Liver (tissue), 9 donors: ENCODE data around the gene FBLIM1. TPM values are rescaled to one million over a fixed set of nuclear protein-coding genes. Genes with fewer than 3 reads are reported as not detected.

Experiments
- DNase-seq: peaks from one replicate; pipeline ENCODE4 v3.0.0-alpha.2; 2017; ENCODE audit warnings: low spot score
- H3K27ac ChIP-seq, 2 donors: one replicate each; pipeline ENCODE4 v1.7.0; 2013; ENCODE audit warnings: inconsistent platforms in 2 of 2, low read length in 2 of 2, control low read depth in 1 of 2, low read depth in 1 of 2, mild to moderate bottlenecking in 1 of 2
- H3K27me3 ChIP-seq, 4 donors: one replicate each; pipeline versions ENCODE4 v1.6.1 to v1.7.0; 2013; ENCODE audit warnings: low read length in 3 of 4, inconsistent platforms in 1 of 4, mild to moderate bottlenecking in 1 of 4, moderate library complexity in 1 of 4; ENCODE audit not compliant: control insufficient read depth in 4 of 4, insufficient read depth in 4 of 4
- H3K36me3 ChIP-seq, 4 donors: one replicate each; pipeline versions ENCODE4 v1.6.1 to v1.7.0; 2013; ENCODE audit warnings: low read length in 3 of 4, mild to moderate bottlenecking in 3 of 4, low read depth in 1 of 4, moderate library complexity in 1 of 4; ENCODE audit not compliant: control insufficient read depth in 4 of 4, insufficient read depth in 3 of 4
- H3K4me1 ChIP-seq, 4 donors: one replicate each; pipeline versions ENCODE4 v1.6.1 to v1.7.0; 2013; ENCODE audit warnings: low read length in 3 of 4, mild to moderate bottlenecking in 3 of 4, moderate library complexity in 1 of 4; ENCODE audit not compliant: control insufficient read depth in 4 of 4, insufficient read depth in 4 of 4
- H3K4me3 ChIP-seq, 3 donors: one replicate each; pipeline versions ENCODE4 v1.6.1 to v1.7.0; 2013; ENCODE audit warnings: low read length in 3 of 3, control low read depth in 1 of 3, low read depth in 1 of 3, mild to moderate bottlenecking in 1 of 3
- H3K9ac ChIP-seq, 2 donors: one replicate each; pipeline ENCODE4 v1.7.0; 2013; ENCODE audit warnings: low read length in 2 of 2, mild to moderate bottlenecking in 2 of 2, moderate library complexity in 2 of 2, control low read depth in 1 of 2, low read depth in 1 of 2
- H3K9me3 ChIP-seq, 4 donors: one replicate each; pipeline versions ENCODE4 v1.6.1 to v1.7.0; 2013; ENCODE audit warnings: low read length in 3 of 4; ENCODE audit not compliant: control insufficient read depth in 4 of 4
- ATF3 ChIP-seq: IDR thresholded peaks from 2 replicates; pipeline ENCODE4 v1.6.1; 2016; ENCODE audit warnings: antibody characterized with exemption
- CTCF ChIP-seq: fragments of 150-350 bp; IDR thresholded peaks from 2 replicates; pipeline ENCODE4 v1.5.1; 2017; ENCODE audit warnings: improper control_type of control experiment, low read depth, low read length; ENCODE audit not compliant: missing input control
- EGR1 ChIP-seq, 2 donors: IDR thresholded peaks; 2 replicates each; pipeline ENCODE4 v1.6.1; 2016 to 2018; ENCODE audit warnings: antibody characterized with exemption in 2 of 2, low read depth in 2 of 2
- FOXA1 ChIP-seq: IDR thresholded peaks from 2 replicates; pipeline ENCODE4 v1.6.1; 2016; ENCODE audit warnings: antibody characterized with exemption
- FOXA2 ChIP-seq: IDR thresholded peaks from 2 replicates; pipeline ENCODE4 v1.6.1; 2016; ENCODE audit warnings: antibody characterized with exemption
- GABPA ChIP-seq, 2 donors: IDR thresholded peaks in 1 of 2; conservative IDR thresholded peaks in 1 of 2; 2 replicates each; pipeline ENCODE4 v1.6.1; 2016; ENCODE audit warnings: antibody characterized with exemption in 2 of 2, mild to moderate bottlenecking in 1 of 2, moderate library complexity in 1 of 2
- HNF4A ChIP-seq, 2 donors: conservative IDR thresholded peaks; 2 replicates each; pipeline ENCODE4 v1.6.1; 2016; ENCODE audit warnings: antibody characterized with exemption in 2 of 2, mild to moderate bottlenecking in 2 of 2
- HNF4G ChIP-seq: IDR thresholded peaks from 2 replicates; pipeline ENCODE4 v1.6.1; 2016; ENCODE audit warnings: antibody characterized with exemption
- JUND ChIP-seq, 2 donors: IDR thresholded peaks; 2 replicates each; pipeline ENCODE4 v1.6.1; 2016; ENCODE audit warnings: antibody characterized with exemption in 2 of 2
- MAX ChIP-seq: IDR thresholded peaks from 2 replicates; pipeline ENCODE4 v1.6.1; 2016; ENCODE audit warnings: antibody characterized with exemption
- NR2F2 ChIP-seq: IDR thresholded peaks from 2 replicates; pipeline ENCODE4 v1.6.1; 2016; ENCODE audit warnings: antibody characterized with exemption
- RAD21 ChIP-seq, 2 donors: IDR thresholded peaks; 2 replicates each; pipeline ENCODE4 v1.6.1; 2016; ENCODE audit warnings: antibody characterized with exemption in 2 of 2, mild to moderate bottlenecking in 2 of 2
- REST ChIP-seq: IDR thresholded peaks from 2 replicates; pipeline ENCODE4 v1.6.1; 2016; ENCODE audit warnings: antibody characterized with exemption, mild to moderate bottlenecking
- RXRA ChIP-seq, 2 donors: IDR thresholded peaks; 2 replicates each; pipeline ENCODE4 v1.6.1; 2017 to 2018; ENCODE audit warnings: antibody characterized with exemption in 2 of 2, mild to moderate bottlenecking in 1 of 2
- SP1 ChIP-seq: IDR thresholded peaks from 2 replicates; pipeline ENCODE4 v1.6.1; 2018; ENCODE audit warnings: antibody characterized with exemption, mild to moderate bottlenecking
- TAF1 ChIP-seq: conservative IDR thresholded peaks from 2 replicates; pipeline ENCODE4 v1.6.1; 2016; ENCODE audit warnings: antibody characterized with exemption, mild to moderate bottlenecking
- YY1 ChIP-seq: IDR thresholded peaks from 2 replicates; pipeline ENCODE4 v1.6.1; 2016; ENCODE audit warnings: antibody characterized with exemption, mild to moderate bottlenecking
- ZBTB33 ChIP-seq: IDR thresholded peaks from 2 replicates; pipeline ENCODE4 v1.6.1; 2016; ENCODE audit warnings: antibody characterized with exemption
- WGBS: extraction: QIAGEN DNeasy Blood & Tissue Kit; methylation state at CpG from one replicate; pipeline ENCODE4 v1.1.7; 2013; 5-methylcytosine and 5-hydroxymethylcytosine counted together
- polyA plus RNA-seq, 2 donors: library from polyadenylated mRNA; stranded (reverse) in 1 of 2; unstranded in 1 of 2; fragments of 200-250 nt in 1 of 2; fragments of >200 nt in 1 of 2; fragmentation: Nextera tagmentation in 1 of 2; extraction: Ambion mirVana in 1 of 2; gene quantifications; one replicate each; pipeline versions ENCODE4 v1.2.1 to v1.2.3, GENCODE V29; 2013 to 2015
- total RNA-seq, 2 donors: library from RNA; depleted of rRNA; stranded (reverse); fragments of >200 nt; gene quantifications; one replicate each; pipeline ENCODE4 v1.2.3, GENCODE V29; 2014
- donor health status: healthy.
- donor health status: healthy.
- donor health status: healthy.
- donor health status: healthy.
- donor health status: healthy.

Gene FBLIM1
- total and polyA plus RNA-seq, 4 donors: 3.6 to 6.4 (median 3.7) TPM

GRCh38 chr1:15730936-15731335, 27.7 kb upstream of the FBLIM1 start:
- Histone ChIP-seq H3K9me3 (no peaks in the 10 kb centered on the region), H3K27ac (no peak overlapping the region), H3K36me3 (peaks cover 21 to 67% (median 33%) of the 10 kb centered on the region in 4 donors), H3K27me3 (no peaks in the 10 kb centered on the region), H3K9ac (no peak overlapping the region), H3K4me3 (no peak overlapping the region), H3K4me1 (peaks cover 7 to 18% (median 14%) of the 10 kb centered on the region in 4 donors)
- no peak for DNase-seq
- TF ChIP-seq JUND (IDR thresholded peaks at IDR 0.05) (no peak), FOXA1 (no peak), YY1 (no peak), RAD21 (IDR thresholded peaks at IDR 0.05) (no peak), ATF3 (no peak), RXRA (IDR thresholded peaks at IDR 0.05) (no peak), HNF4A (conservative IDR thresholded peaks at IDR 0.05) (no peak), HNF4G (no peak), TAF1 (no peak), CTCF (no peak), SP1 (no peak), FOXA2 (no peak), MAX (no peak), NR2F2 (no peak), GABPA (IDR thresholded peaks at IDR 0.05 in 1 of 2, conservative IDR thresholded peaks at IDR 0.05 in 1 of 2) (no peak), EGR1 (IDR thresholded peaks at IDR 0.05; ENCODE audit: low read depth in 2 of 2) (no peak)
- WGBS: 94% methylated on average over 16 of the region's 16 CpGs

GRCh38 chr1:15731735-15732685, 26.6 kb upstream of the FBLIM1 start:
- H3K9me3 ChIP-seq: no peaks in the 10 kb centered on the region
- H3K9ac ChIP-seq: no peak overlapping the region
- H3K36me3 ChIP-seq: peaks cover 19 to 57% (median 28%) of the 10 kb centered on the region in 4 donors
- WGBS: 95% methylated on average over 39 of the region's 39 CpGs
- DNase-seq: no peak
- no peaks in the 10 kb centered on the region for H3K27me3 ChIP-seq
- no peak overlapping the region for H3K4me3 ChIP-seq
- TF ChIP-seq EGR1 (IDR thresholded peaks at IDR 0.05; ENCODE audit: low read depth in 2 of 2) (no peak), REST (no peak), MAX (no peak), JUND (IDR thresholded peaks at IDR 0.05) (no peak), SP1 (no peak), FOXA1 (no peak), RAD21 (IDR thresholded peaks at IDR 0.05) (no peak), RXRA (IDR thresholded peaks at IDR 0.05) (no peak), NR2F2 (no peak), ZBTB33 (no peak), HNF4A (conservative IDR thresholded peaks at IDR 0.05) (no peak), CTCF (no peak), FOXA2 (no peak), HNF4G (no peak), GABPA (IDR thresholded peaks at IDR 0.05 in 1 of 2, conservative IDR thresholded peaks at IDR 0.05 in 1 of 2) (no peak), TAF1 (no peak), ATF3 (no peak), YY1 (no peak)
- peaks cover 11 to 27% (median 19%) of the 10 kb centered on the region in 4 donors for H3K4me1 ChIP-seq
- no peak overlapping the region for H3K27ac ChIP-seq
